Measurements from ENCODE around the gene PNKD. TPM values are rescaled to one million over a fixed set of nuclear protein-coding genes. Genes with fewer than 3 reads are reported as not detected.

Gene PNKD
- total RNA-seq, 2 donors from 2014 or later = 103 to 119 TPM

GRCh38 chr2:218323526-218324472 lies 53.5 kb downstream of the PNKD start:
- intact Hi-C loops (cut with DNase I, micrococcal nuclease) = no loop called here

GRCh38 chr2:218325566-218326160 lies 55.3 kb downstream of the PNKD start:
- ATAC-seq (no peak), DNase-seq (no peak)
- intact Hi-C loops (cut with DNase I, micrococcal nuclease) = no loop called here

More at GRCh38 chr2:218323526-218324472, 53.5 kb downstream of the PNKD start:
- ATAC-seq (peak; percentile 51), DNase-seq (peak; percentile 44 to 66)

GRCh38 chr2:218326315-218326714 lies 56.0 kb downstream of the PNKD start:
- DNase-seq (no peak), ATAC-seq (no peak)
- intact Hi-C loops (cut with DNase I, micrococcal nuclease) = no loop called here

GRCh38 chr2:218327451-218328210 lies 57.3 kb downstream of the PNKD start:
- DNase-seq (no peak), ATAC-seq (no peak)
- intact Hi-C loops (cut with DNase I, micrococcal nuclease) = no loop called here

GRCh38 chr2:218328294-218328693 lies 58.0 kb downstream of the PNKD start:
- intact Hi-C loops (cut with DNase I, micrococcal nuclease) = no loop called here
- ATAC-seq (no peak), DNase-seq (no peak)

- ATAC-seq (no peak), DNase-seq (no peak)
- intact Hi-C loops (cut with DNase I, micrococcal nuclease) = no loop called here
Measured at GRCh38 chr2:218329027-218329825, 58.9 kb downstream of the PNKD start.

GRCh38 chr2:218329826-218330593 lies 59.7 kb downstream of the PNKD start:
- DNase-seq (no peak), ATAC-seq (no peak)
- intact Hi-C loops (cut with DNase I, micrococcal nuclease) = no loop called here

- ATAC-seq (no peak), DNase-seq (no peak)
- intact Hi-C loops (cut with DNase I, micrococcal nuclease) = no loop called here
Measured at GRCh38 chr2:218331745-218332144, 61.4 kb downstream of the PNKD start.

- DNase-seq (no peak), ATAC-seq (no peak)
- intact Hi-C loops (cut with DNase I, micrococcal nuclease) = no loop called here
Measured at GRCh38 chr2:218332288-218332687, 62.0 kb downstream of the PNKD start.

GRCh38 chr2:218332920-218333645 lies 62.8 kb downstream of the PNKD start:
- ATAC-seq = no peak
- DNase-seq = peak in 1 of 2 donors; percentile 49
- intact Hi-C loops (cut with DNase I, micrococcal nuclease) = no loop called here

- DNase-seq (no peak), ATAC-seq (no peak)
- intact Hi-C loops (cut with DNase I, micrococcal nuclease) = no loop called here
Measured at GRCh38 chr2:218334531-218334930, 64.2 kb downstream of the PNKD start.

GRCh38 chr2:218340656-218341055 lies 70.3 kb downstream of the PNKD start:
- DNase-seq (no peak), ATAC-seq (no peak)
- intact Hi-C loops (cut with DNase I, micrococcal nuclease) = no loop called here

- ATAC-seq (no peak), DNase-seq (no peak)
- intact Hi-C loops (cut with DNase I, micrococcal nuclease) = no loop called here
Measured at GRCh38 chr2:218341381-218341780, 71.1 kb downstream of the PNKD start.

GRCh38 chr2:218342837-218343236 lies 72.5 kb downstream of the PNKD start:
- no peak for DNase-seq
- ATAC-seq = no peak
- intact Hi-C loops (cut with DNase I, micrococcal nuclease) = no loop called here

- no peak for DNase-seq
- intact Hi-C loops (cut with DNase I, micrococcal nuclease) = no loop called here
- ATAC-seq = no peak
Measured at GRCh38 chr2:218343591-218343990, 73.3 kb downstream of the PNKD start.

- no peak for DNase-seq
- ATAC-seq = no peak
Measured at GRCh38 chr2:218344090-218344754, 73.9 kb downstream of the PNKD start.

More at GRCh38 chr2:218344090-218344754, 73.9 kb downstream of the PNKD start:
- intact Hi-C loops (cut with DNase I, micrococcal nuclease) = no loop called here

Measured in left colon (tissue), 2 donors.